ENCODE results near the gene SUDS3. TPM values are rescaled to one million over a fixed set of nuclear protein-coding genes. Genes with fewer than 3 reads are reported as not detected.

The SUDS3 gene
- total and polyA plus RNA-seq, 7 donors: 15.6 to 80.3 (median 54.2) TPM

- Histone ChIP-seq H3K4me1 (peaks cover 0 to 23% (median 17%) of the 10 kb centered on the region in 4 donors), H3K36me3 (no peaks in the 10 kb centered on the region), H3K27ac (no peak overlapping the region), H3K4me3 (no peak overlapping the region), H3K9me3 (no peaks in the 10 kb centered on the region), H3K27me3 (no peaks in the 10 kb centered on the region)
- intact Hi-C loops (cut with DNase I): no loop called here
- 85 to 90% methylated on average over 1 of the region's 1 CpG for WGBS, 2 donors
- no peak for DNase-seq
- no peak for TF ChIP-seq CTCF (IDR thresholded peaks at IDR 0.05)
- TF ChIP-seq POLR2AphosphoS5 (IDR thresholded peaks at IDR 0.05): no peak
- TF ChIP-seq POLR2A (IDR thresholded peaks at IDR 0.05): no peak
- no peak for TF ChIP-seq EP300 (IDR thresholded peaks at IDR 0.05)
Measured at GRCh38 chr12:118354903-118355302, 21.5 kb upstream of the SUDS3 start.

GRCh38 chr12:118355843-118356242 is 20.5 kb upstream of the SUDS3 start:
- Histone ChIP-seq H3K27ac (no peak overlapping the region), H3K4me1 (peaks cover 0 to 27% (median 17%) of the 10 kb centered on the region in 4 donors)
- no peak for TF ChIP-seq CTCF (IDR thresholded peaks at IDR 0.05)

GRCh38 chr12:118356809-118357256 is 19.5 kb upstream of the SUDS3 start:
- peaks cover 0 to 30% (median 17%) of the 10 kb centered on the region in 4 donors for H3K4me1 ChIP-seq
- intact Hi-C loops (cut with DNase I): no loop called here
- DNase-seq: no peak
- H3K36me3 ChIP-seq: no peaks in the 10 kb centered on the region
- no peak overlapping the region for H3K4me3 ChIP-seq
- 10 to 31% methylated on average over 1 of the region's 1 CpG for WGBS, 2 donors
- peak overlapping the region; percentile 28 to 79 (median 64) for H3K27ac ChIP-seq
- H3K9me3 ChIP-seq: no peaks in the 10 kb centered on the region
- TF ChIP-seq POLR2AphosphoS5 (IDR thresholded peaks at IDR 0.05) (peak in 2 of 4 donors; percentile 16 to 58), CTCF (IDR thresholded peaks at IDR 0.05) (no peak), EP300 (IDR thresholded peaks at IDR 0.05) (no peak), POLR2A (IDR thresholded peaks at IDR 0.05) (no peak)
- no peaks in the 10 kb centered on the region for H3K27me3 ChIP-seq

More at GRCh38 chr12:118355843-118356242, 20.5 kb upstream of the SUDS3 start:
- Histone ChIP-seq H3K27me3 (no peaks in the 10 kb centered on the region), H3K36me3 (no peaks in the 10 kb centered on the region), H3K4me3 (no peak overlapping the region), H3K9me3 (no peaks in the 10 kb centered on the region)
- no peak for DNase-seq
- intact Hi-C loops (cut with DNase I): no loop called here
- WGBS, 2 donors: 56 to 78% methylated on average over 1 of the region's 1 CpG

- peak overlapping the region; percentile 28 to 79 (median 64) for H3K27ac ChIP-seq
- H3K27me3 ChIP-seq: no peaks in the 10 kb centered on the region
- no peak overlapping the region for H3K4me3 ChIP-seq
- intact Hi-C loops (cut with DNase I): no loop called here
- no peaks in the 10 kb centered on the region for H3K9me3 ChIP-seq
- WGBS, 2 donors: 11 to 12% methylated on average over 7 of the region's 7 CpGs
- no peak for TF ChIP-seq POLR2A (IDR thresholded peaks at IDR 0.05)
- peak in 2 of 4 donors; percentile 3 to 35 for TF ChIP-seq POLR2AphosphoS5 (IDR thresholded peaks at IDR 0.05)
- peaks cover 0 to 30% (median 17%) of the 10 kb centered on the region in 4 donors for H3K4me1 ChIP-seq
- H3K36me3 ChIP-seq: no peaks in the 10 kb centered on the region
- DNase-seq: no peak
Measured at GRCh38 chr12:118357257-118358007, 18.9 kb upstream of the SUDS3 start.

GRCh38 chr12:118358008-118358359 is 18.4 kb upstream of the SUDS3 start:
- Histone ChIP-seq H3K9me3 (no peaks in the 10 kb centered on the region), H3K27ac (peak overlapping the region in 2 of 4 donors; percentile 59 to 79), H3K4me3 (no peak overlapping the region), H3K36me3 (no peaks in the 10 kb centered on the region), H3K4me1 (peaks cover 0 to 30% (median 17%) of the 10 kb centered on the region in 4 donors), H3K27me3 (no peaks in the 10 kb centered on the region)
- TF ChIP-seq POLR2A (IDR thresholded peaks at IDR 0.05): no peak
- no peak for TF ChIP-seq CTCF (IDR thresholded peaks at IDR 0.05)
- no peak for TF ChIP-seq POLR2AphosphoS5 (IDR thresholded peaks at IDR 0.05)
- TF ChIP-seq EP300 (IDR thresholded peaks at IDR 0.05): no peak
- DNase-seq: no peak
- intact Hi-C loops (cut with DNase I): no loop called here
- WGBS, 2 donors: 59 to 79% methylated on average over 1 of the region's 1 CpG

All from sigmoid colon (tissue), 7 donors.